AG04449 (cell line): ENCODE measurements around the gene VMAC.

Experiments used
- CTCF ChIA-PET: fragments of 350-600 bp; formaldehyde crosslinking; extraction: SDS; loops from one replicate; lab custom pipeline; 2021; ENCODE audit warnings: antibody characterized with exemption; lab: Yijun Ruan, JAX
- POLR2A ChIA-PET: fragments of 400-600, 350-600 bp; formaldehyde crosslinking; extraction: SDS; loops from one replicate; lab custom pipeline; 2020; ENCODE audit warnings: antibody characterized with exemption, inconsistent platforms; lab: Yijun Ruan, JAX
- DNase-seq: peaks from one replicate; pipeline ENCODE4 v3.0.0-alpha.2; 2010; ENCODE audit warnings: low read depth, low spot score
- H3K4me3 ChIP-seq: 2 replicates; pipeline ENCODE4 v1.5.1; 2011; ENCODE audit warnings: low read depth, mild to moderate bottlenecking, control low read depth, low read length
- CTCF ChIP-seq: IDR thresholded peaks from one replicate; pipeline ENCODE4 v1.5.1; 2011; ENCODE audit warnings: mild to moderate bottlenecking, moderate library complexity, low read length, control low read depth, inconsistent platforms; ENCODE audit not compliant: insufficient read depth; ENCODE audit errors: missing control alignments

VMAC gene

GRCh38 chr19:5925830-5926427 is 21.3 kb downstream of the VMAC start:
- CTCF ChIA-PET, result interaction anchor here (0.8 to 3.7 kb wide), 4 partner anchors 8 to 122 kb away, joined by 3 to 13 read pairs (median 3); no protein-coding TSS in a partner anchor

GRCh38 chr19:5926641-5927440 is 22.2 kb downstream of the VMAC start:
- ChIA-PET CTCF (interaction anchor here (3.7 kb wide), 1 partner anchor 123 kb away, joined by 13 read pairs; no protein-coding TSS in a partner anchor), POLR2A (no interaction called here)
- DNase-seq, result no peak
- no peak overlapping the region for H3K4me3 ChIP-seq
- no peak for TF ChIP-seq CTCF

More at GRCh38 chr19:5925830-5926427, 21.3 kb downstream of the VMAC start:
- TF ChIP-seq CTCF, result no peak
- no peak for DNase-seq
- H3K4me3 ChIP-seq, result no peak overlapping the region
- POLR2A ChIA-PET, result no interaction called here

DNA sequence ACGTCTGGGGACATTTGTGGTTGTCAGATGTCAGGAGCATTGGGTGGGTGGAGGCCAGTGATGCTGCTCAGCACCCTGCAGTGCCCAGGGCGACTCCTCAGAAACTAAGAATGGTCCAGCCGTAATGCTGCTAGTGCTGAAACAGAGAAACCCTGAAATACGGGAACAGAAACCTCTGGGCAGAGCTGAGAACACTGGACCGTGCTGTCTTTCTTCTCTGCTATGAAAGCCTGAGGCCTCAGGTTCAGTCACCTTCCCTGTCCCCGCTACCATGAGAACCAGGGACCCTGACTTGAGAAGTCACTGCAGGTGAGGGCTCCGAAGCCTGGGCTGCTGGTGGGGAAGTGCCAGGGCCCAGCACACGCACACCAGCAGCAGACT is 22.8 kb downstream of the VMAC start:
- ChIA-PET POLR2A (no interaction called here), CTCF (interaction anchor here (3.7 kb wide), 1 partner anchor 124 kb away, joined by 13 read pairs; no protein-coding TSS in a partner anchor)
- DNase-seq, result no peak
- TF ChIP-seq CTCF, result no peak
- H3K4me3 ChIP-seq, result no peak overlapping the region

GRCh38 chr19:5929179-5929578 is 24.5 kb downstream of the VMAC start:
- ChIA-PET CTCF (interaction anchor here (1.4 to 3.7 kb wide), 4 partner anchors 9 to 125 kb away, joined by 3 to 13 read pairs (median 4); no protein-coding TSS in a partner anchor), POLR2A (no interaction called here)
- no peak for TF ChIP-seq CTCF
- DNase-seq, result no peak
- H3K4me3 ChIP-seq, result no peak overlapping the region

DNA sequence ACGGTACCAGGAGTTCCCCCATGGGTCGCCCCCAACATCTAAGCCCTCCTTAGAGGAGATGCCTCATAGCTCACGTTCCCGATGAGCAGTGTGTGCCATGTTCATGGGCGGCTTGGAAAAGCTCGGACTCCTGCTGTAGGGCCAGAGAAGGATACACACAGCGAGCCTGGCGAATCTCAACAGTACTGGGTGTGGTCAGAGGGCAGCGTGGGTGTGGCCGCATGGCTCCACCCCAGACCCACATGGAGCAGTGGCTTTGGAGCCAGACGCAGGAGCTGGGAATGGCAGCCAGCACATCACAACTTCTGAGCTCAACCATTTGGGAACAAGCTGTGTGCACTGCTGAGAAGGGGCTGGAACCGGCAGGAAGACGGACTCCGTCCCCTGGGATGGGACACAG is 25.0 kb downstream of the VMAC start:
- ChIA-PET POLR2A (no interaction called here), CTCF (interaction anchor here (1.4 to 1.7 kb wide), 3 partner anchors 9 to 39 kb away, joined by 3 to 6 read pairs (median 3); no protein-coding TSS in a partner anchor)
- TF ChIP-seq CTCF, result no peak
- DNase-seq, result no peak
- no peak overlapping the region for H3K4me3 ChIP-seq

- POLR2A ChIA-PET, result no interaction called here
Observed at GRCh38 chr19:5931251-5931650, 26.6 kb downstream of the VMAC start.

More at GRCh38 chr19:5931251-5931650, 26.6 kb downstream of the VMAC start:
- CTCF ChIA-PET, result no interaction called here
- no peak for TF ChIP-seq CTCF
- no peak overlapping the region for H3K4me3 ChIP-seq
- no peak for DNase-seq
